GM18498 (cell line): ENCODE measurements around the gene CHRNA4.
"Not testable (repeated sequence)": the region's sequence is repeated elsewhere in the genome, so short reads cannot be mapped to it uniquely, and the experiment has no call there.

Experiments
- ATAC-seq: cut with Tn5 transposase; IDR thresholded peaks from one replicate; pipeline ENCODE4 v1.9.1; 2021; ENCODE audit warnings: mild to moderate bottlenecking, moderate library complexity; ENCODE audit not compliant: unreplicated experiment

Gene CHRNA4

DNA sequence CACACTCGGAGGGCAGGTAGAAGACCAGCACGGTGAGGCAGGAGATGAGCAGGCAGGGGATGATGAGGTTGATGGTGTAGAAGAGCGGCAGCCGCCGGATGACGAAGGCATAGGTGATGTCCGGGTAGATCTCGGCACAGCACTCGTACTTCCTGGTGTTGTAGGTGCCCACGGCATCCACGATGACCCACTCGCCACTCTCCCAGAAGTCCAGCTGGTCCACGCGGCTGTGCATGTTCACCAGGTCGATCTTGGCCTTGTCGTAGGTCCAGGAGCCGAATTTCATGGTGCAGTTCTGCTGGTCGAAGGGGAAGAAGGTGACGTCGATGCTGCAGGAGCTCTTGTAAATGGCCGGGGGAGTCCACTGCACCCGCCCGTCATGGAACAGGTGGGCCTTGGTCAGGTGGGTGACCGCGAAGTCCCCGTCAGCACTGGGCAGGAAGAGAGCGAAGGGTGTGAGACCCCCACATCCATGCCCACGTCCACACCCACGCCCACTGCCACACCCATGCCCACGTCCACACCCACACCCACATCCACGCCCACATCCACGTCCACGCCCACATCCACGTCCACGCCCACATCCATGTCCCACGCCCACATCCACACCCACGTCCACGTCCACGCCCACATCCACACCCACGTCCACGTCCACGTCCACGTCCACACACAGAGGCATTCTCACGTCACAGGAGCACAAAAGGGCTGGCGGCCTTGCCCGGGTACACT lies 10.4 kb downstream of the CHRNA4 start:
- no peak for ATAC-seq

DNA sequence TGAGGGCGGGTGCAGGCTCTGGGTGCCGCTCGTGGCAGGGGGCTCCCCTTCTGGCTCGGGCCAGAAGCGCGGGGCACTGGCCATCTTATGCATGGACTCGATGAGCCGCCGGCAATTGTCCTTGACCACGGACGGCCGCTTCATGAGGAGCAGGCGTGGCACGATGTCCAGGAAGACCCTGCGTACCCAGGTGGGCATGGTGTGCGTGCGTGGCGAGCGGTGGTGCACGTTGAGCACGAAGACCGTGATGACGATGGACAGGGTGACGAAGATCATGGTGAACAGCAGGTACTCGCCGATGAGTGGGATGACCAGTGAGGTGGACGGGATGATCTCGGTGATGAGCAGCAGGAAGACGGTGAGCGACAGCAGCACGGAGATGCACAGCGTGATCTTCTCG lies 11.0 kb downstream of the CHRNA4 start:
- no peak for ATAC-seq

DNA sequence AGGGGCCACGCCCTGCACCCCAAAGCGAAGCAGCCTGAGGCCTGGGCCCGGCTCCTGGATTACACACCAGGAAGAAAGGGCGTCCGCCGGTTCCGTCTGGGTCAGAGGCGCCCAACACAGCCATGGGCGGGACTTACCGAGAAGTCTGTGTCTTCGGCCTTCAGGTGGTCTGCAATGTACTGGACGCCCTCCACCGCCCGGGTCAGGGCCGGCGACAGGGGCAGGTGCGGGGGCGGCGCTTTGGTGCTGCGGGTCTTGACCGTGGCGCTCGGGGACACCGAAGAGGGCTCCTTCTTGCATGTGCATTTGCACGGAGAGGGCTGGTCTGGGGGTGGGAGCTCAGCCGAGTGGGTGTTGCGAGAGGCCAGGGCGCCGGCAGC lies 11.6 kb downstream of the CHRNA4 start:
- no peak for ATAC-seq

DNA sequence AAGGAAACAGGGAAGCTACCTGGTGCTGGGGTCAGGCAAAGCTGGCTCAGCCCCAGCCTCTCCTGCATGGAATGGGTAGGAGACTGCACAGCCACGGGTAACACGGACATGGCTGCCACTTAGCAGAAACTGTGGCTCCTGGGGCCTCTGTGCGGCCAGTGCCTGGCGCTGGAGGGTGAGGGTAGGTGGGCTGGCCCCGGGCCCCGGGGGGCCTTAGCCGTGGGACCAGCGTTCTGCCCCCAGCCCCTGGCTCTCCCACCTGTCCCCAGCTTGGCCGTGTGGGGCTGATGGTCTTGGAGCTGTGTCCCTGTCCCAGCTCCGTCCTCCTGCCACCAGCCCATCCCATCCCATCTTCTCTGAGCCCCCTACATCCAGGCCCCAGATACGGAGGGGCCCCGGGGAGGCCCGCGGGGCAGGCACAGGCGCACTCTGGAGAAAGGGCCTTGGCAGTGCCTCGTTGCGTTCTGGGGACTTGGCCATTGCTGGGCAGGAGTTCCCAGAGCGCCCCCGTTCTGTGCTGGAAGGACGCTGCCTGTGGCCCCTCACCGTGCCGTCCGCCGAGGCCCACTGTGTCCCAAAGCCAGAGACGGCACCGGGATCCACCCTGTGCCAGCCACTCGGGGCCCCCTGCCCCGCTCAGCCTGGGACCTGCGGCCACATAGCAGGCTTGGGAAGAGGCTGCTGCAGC lies 12.2 kb downstream of the CHRNA4 start:
- no peak for ATAC-seq

DNA sequence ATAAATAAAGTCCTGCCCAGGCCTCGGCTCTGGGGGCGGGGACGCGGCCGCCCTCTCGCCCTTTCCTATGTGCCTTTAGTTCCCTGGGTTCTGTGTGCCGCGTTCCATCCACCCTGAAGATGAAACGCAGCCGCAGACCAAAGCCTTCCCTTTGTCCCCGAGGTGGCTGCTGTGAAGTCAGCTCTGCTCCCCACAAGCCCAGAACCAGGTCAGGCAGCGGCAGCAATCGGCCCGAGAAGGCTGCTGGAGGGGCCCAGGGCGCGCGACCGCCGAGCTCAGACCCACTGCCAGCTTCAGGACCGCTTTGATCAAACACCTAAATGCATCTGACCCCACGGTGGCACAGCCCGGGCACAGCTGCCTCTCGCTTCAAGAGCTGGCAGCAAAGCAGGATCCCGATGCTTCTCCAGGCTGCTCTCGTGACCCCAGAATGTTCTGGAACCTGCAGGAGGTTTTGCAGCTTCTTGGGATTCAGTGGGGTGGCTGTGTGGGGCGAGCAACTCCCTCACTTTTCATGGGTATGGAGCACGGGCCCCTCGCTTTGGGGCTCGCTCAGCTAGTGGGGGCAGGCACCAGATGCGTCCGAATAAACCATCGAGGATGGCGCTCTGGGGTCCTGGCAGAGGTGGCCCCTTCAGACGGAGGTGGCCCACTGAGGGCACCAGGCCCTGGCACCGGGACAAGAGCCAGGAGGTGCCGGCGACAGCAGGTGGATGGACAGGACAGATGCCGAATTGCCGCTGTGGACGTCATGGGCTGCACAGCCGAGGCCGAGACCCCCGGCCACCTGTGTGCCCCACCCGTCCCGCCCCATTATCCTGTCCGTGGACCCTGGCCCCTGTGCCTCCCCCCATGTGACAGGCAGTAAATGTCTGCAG lies 13.0 kb downstream of the CHRNA4 start:
- no peak for ATAC-seq

DNA sequence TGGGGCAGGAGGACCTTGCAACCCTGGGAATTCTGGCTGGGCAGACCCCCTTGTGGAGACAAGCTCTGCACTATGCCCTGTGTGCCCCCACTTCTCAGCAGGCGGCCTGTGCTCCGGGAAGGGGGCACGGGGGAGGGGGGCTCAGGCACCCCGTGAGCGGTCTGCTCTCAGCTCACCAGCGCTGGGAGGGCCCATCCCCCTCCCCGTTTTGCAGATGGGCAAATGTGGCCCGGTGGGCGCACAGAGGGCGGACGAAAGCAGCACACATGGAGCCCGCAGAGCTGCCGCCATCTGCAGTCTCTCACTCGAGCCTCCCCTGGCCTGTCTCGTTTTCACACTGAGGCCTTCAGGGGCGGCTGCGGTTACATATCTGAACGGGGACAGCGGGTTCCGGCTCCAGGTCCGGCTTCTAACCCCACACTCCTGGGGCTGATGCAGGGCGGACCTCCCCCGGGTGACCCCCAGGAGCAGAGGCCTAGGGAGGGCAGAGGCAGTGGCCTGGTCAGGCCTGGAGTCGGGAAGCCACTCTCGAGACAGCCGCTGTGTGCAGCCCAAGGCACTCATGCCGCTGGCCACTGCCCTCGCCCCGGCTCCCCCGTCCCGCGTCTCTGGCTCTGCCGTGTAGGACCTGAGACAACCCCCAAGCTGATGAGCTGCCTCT lies 13.9 kb downstream of the CHRNA4 start:
- ATAC-seq = no peak

DNA sequence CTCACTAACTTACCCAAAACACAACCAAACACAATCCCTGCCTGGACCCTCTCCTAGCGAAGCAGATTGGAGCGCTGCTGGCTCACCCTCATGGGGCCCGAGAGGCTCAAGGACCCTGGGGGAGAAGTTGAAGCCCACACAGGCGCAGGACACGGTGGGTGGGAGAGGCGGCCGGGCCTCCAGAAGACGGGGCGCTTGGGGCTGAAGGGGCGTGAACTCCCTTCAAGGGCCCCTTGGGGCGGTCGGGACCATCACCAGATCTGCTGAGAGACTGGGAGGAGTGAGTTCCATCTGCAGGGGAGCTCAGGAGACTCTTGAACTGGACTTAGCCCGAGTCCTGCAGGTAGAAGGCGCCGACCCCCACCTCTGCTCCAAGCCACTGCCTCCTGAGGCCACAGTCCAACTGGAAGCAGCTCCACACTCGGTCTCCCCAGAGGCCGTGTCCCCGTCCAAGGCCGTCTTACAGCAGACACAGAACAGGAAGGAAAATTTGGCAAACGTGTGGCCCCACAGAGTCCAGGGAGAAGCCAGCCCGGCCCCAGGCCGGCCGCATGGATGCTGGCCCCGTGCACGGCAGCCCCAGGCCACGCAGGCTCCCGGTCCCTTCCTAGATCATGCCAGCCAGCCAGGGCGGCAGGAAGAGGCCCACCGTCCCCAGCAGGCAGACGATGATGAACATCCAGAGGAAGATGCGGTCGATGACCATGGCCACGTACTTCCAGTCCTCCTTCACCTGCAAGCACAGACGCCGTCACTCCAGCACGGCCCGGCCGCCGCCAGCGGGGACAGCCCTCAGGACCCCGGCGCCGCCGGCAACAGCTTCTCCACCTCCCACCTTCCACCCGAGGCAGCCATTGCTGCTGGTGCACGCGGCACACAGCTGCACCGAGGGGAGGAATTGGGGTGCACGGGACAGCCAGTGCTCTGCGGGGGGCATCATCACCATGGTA lies 14.7 kb downstream of the CHRNA4 start:
- no peak for ATAC-seq

- ATAC-seq = no peak
Measured at GRCh38 chr20:63345328-63346100, 15.6 kb downstream of the CHRNA4 start.

DNA sequence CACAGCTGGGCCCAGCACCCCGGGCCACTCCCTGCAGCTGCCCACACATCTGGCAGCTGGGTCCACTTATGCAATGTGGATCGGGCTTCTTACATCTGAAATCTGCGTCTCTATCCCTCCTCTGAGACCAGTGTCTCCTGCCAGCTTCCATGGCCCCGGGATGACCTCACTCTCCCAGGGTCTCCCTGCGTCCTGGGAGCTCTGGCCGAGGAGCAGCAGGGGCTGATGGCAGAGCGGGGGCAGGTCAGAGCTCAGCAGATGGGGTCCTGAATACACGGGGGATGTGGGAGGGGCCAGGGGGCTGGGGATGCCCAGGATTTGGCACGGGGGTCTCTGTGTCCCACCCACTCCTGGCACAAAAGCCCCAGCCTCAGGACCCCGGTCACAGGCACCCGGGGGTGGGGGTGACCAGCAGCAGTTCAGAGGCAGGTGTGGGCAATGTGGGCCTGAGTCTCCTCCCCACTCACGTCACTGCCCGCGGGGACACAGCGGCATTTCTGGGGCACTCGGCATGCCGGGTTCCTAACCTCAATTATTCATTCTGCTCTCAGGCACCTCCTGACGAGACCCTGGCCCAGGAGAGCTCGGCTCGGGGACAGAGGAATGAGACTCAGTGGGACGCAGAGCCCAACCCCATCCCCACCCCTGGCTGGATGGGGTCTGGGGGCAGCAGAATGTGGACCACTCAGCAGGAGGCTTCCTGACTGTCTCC lies 16.4 kb downstream of the CHRNA4 start:
- no peak for ATAC-seq

DNA sequence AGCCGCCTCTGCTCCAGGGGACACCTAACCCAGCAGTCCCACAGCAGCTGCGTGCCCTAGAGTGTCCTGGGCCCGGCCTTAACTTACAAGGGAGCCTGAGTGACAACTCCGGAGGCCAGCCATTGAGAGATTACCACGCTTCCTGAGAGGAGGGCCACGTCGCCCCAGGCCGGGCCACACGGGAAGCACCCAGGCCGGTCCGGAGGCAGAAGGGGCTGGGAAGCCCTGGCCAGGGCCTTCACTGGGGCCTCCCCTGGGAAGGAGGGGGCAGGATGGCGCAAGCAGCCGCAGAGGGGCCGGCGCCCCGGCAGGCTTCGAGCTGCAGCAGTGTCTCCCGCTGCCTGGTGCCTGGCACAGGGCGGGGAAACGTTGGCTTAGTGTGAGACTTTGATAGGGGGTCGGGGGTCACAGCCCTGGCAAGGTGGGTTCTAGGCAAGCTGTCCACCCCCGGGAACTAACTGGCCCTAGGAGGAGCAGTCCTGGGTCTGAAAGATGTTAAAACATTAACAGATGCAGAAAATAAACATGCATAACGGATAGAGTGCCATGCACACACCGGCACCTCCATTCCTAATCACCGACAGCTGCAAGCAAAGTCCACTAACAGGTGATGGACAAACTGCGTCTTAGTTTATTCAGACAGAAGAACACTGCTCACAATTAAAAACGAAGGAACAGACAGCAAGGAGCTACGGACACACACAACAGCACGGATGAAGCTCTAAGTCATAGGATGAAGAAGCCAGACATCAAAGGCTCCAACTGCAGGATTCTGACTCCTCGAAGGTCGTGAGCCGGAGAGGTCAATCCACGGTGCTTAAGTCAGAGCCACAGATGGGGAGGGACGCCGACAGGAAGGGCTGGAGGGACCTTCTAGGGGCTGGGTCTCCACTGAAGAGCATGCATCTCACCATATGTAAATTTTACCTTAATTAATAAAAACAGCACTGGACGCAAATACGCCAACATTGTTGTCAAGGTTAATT lies 17.4 kb downstream of the CHRNA4 start:
- ATAC-seq = no peak

DNA sequence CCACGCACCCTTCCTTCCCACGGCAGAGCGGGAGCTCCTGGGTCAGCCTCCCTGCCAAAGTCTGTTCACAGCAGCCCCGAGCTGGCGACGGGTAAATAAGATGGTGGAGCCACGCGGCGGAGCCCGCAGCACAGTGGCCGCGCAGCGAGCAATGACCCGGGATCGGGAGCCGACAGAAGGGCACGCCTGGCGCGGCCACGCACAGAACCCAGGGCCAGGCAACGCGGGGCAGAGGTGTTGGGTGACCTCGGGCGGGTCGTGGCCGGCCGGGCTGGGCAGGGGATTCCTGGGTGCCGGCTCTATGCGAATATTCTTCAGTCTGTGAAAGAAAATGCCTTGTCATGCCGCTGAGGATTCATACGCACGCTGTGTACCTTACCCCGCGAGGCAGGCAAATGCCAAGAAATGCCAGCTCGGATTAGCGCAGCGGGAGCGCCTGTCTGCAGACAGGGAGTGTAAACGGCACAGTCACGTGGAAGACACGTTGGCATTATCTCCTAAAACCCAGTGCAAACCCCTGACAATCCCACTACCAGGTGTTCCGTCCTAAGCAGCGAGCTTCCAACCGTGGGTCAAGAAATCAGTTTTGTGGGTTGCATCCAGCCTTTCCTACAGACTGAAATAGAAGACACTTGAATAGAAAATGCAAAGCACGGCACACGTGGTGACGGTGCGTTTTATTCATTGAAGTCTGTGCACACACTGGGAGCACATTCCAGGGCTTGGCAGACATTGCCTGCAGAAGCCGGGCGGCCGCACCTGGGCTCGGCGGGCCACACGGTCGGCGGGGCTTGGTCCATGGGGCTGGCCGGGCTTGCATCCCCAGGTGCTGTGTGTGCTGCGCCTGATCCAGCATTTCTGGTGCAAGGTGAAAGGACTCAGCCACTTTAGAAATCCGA lies 18.3 kb downstream of the CHRNA4 start:
- ATAC-seq = no peak

GRCh38 chr20:63340158-63340688 lies 20.9 kb downstream of the CHRNA4 start:
- ATAC-seq = not testable (repeated sequence)

DNA sequence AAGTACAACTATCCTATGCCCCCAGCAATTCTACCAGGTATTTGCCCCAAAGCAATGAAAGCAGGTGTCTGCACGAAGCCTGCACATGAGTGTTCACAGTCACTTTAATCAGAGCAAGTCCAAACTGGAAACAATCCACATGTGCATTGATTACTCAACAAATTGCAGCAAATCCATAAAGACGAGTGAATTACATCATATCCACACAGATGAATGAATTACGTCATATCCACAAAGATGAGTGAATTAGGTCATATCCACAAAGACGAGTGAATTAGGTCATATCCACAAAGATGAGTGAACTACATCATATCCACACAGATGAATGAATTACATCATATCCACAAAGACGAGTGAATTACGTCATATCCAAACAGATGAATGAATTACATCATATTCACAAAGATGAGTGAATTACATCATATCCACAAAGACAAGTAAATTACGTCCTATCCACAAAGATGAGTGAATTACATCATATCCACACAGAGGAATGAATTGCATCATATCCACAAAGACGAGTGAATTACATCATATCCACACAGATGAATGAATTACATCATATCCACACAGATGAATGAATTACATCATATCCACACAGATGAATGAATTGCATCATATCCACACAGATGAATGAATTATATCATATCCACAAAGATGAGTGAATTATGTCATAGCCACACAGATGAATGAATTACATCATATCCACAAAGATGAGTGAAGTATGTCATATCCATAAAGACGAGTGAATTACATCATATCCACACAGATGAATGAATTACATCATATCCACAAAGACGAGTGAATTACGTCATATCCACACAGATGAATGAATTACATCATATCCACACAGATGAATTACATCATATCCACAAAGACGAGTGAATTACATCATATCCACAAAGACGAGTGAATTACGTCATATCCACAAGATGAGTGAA lies 21.7 kb downstream of the CHRNA4 start:
- ATAC-seq = not testable (repeated sequence)

DNA sequence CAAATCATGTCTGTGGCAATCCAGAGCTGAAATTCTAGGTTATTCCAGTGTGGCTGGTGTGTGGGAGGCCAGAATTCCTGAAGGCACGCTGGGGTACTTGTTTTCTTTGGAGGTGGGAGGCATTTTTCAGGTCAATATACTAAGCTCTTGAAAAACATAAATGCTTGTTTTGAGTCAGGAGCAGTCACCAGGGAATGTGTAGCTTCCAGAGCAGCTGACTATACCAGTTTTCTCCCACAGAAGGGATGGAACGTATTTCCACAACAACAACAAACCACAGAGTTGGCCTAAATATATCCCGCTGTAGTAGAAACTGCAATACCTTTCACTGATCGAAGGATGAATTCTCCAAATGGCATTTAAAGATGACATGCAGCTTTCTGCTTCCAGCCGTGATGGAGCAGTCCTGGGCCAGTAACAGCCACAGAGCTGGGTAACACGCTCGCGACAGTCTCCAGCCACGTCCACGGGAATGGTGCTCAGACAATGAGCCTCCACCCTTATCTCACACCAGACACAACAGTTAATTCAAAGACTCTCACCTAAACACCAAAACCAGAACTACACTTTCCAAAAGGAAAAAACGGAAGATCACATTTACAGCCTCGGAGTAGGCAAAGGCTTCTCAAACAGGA lies 23.2 kb downstream of the CHRNA4 start:
- ATAC-seq = no peak
